Prostate gland (tissue), 2 donors: ENCODE data around the gene NXPH1. TPM values are rescaled to one million over a fixed set of nuclear protein-coding genes. Genes with fewer than 3 reads are reported as not detected.

Experiments
- DNase-seq: peaks from one replicate; pipeline ENCODE4 v3.0.0-alpha.2; 2019; ENCODE audit warnings: low spot score
- H3K27ac ChIP-seq, 2 donors: fragments of 200-600 bp; sonication (generic); 2 replicates each; pipeline ENCODE4 v1.5.1; 2017 to 2019
- H3K27me3 ChIP-seq: fragments of 200-600 bp; sonication (generic); replicated peaks from 2 replicates; pipeline ENCODE4 v1.5.1; 2019; ENCODE audit not compliant: insufficient read depth
- H3K36me3 ChIP-seq, 2 donors: fragments of 200-600 bp; sonication (generic); 1 replicate in 1 of 2; 2 replicates in 1 of 2; pipeline versions ENCODE4 v1.5.1 to v1.8.1; 2017 to 2019
- H3K4me1 ChIP-seq: fragments of 200-600 bp; sonication (generic); replicated peaks from 2 replicates; pipeline ENCODE4 v1.5.1; 2019
- H3K4me3 ChIP-seq, 2 donors: fragments of 200-600 bp; sonication (generic); 2 replicates each; pipeline ENCODE4 v1.5.1; 2017 to 2019
- H3K9me3 ChIP-seq: fragments of 200-600 bp; sonication (generic); 2 replicates; pipeline ENCODE4 v1.5.1; 2017
- CTCF ChIP-seq, 4 experiments: fragments of 200-600 bp in 2 of 4; fragments of 450-650 bp in 2 of 4; sonication (generic) in 2 of 4; IDR thresholded peaks; 1 replicate in 3 of 4; 2 replicates in 1 of 4; pipeline ENCODE4 v1.5.1; 2016 to 2019; ENCODE audit warnings: antibody characterized with exemption in 4 of 4, mild to moderate bottlenecking in 2 of 4, moderate library complexity in 2 of 4
- POLR2A ChIP-seq: fragments of 450-650 bp; IDR thresholded peaks from one replicate; pipeline ENCODE4 v1.6.1; 2016; ENCODE audit warnings: antibody characterized with exemption, mild to moderate bottlenecking
- POLR2AphosphoS5 ChIP-seq: sonication (generic); formaldehyde crosslinking; IDR thresholded peaks from one replicate; pipeline ENCODE4 v1.6.1; 2017; ENCODE audit warnings: antibody characterized with exemption
- WGBS: methylation state at CpG from one replicate; pipeline ENCODE4 v1.1.5; 2018; 5-methylcytosine and 5-hydroxymethylcytosine counted together
- intact Hi-C: fragments of 100-400 bp; cut with DNase I; formaldehyde crosslinking; loops from one replicate; pipeline ENCODE4 v1.14.2; 2022
- total RNA-seq, 2 donors: library from RNA; depleted of rRNA; stranded (reverse); fragments of >200 nt; gene quantifications; one replicate each; pipeline ENCODE4 v1.1.0, GENCODE V29; 2016

NXPH1 gene
- total RNA-seq, 2 donors from 2014 or later, result not detected

GRCh38 chr7:8511855-8512254 is 78.4 kb downstream of the NXPH1 start:
- TF ChIP-seq CTCF (IDR thresholded peaks at IDR 0.05), result no peak
- TF ChIP-seq POLR2AphosphoS5, result no peak
- no peak for TF ChIP-seq POLR2A
- no peak overlapping the region for H3K4me3 ChIP-seq
- H3K27me3 ChIP-seq, result no peaks in the 10 kb centered on the region
- no peaks in the 10 kb centered on the region for H3K4me1 ChIP-seq
- no peaks in the 10 kb centered on the region for H3K9me3 ChIP-seq
- 73% methylated on average over 3 of the region's 3 CpGs for WGBS
- no peak for DNase-seq
- intact Hi-C loops, result no loop called here
- H3K27ac ChIP-seq, result no peak overlapping the region
- no peaks in the 10 kb centered on the region for H3K36me3 ChIP-seq

- no peaks in the 10 kb centered on the region for H3K36me3 ChIP-seq
- H3K27me3 ChIP-seq, result no peaks in the 10 kb centered on the region
- intact Hi-C loops, result no loop called here
- no peak overlapping the region for H3K4me3 ChIP-seq
- no peaks in the 10 kb centered on the region for H3K4me1 ChIP-seq
- no peak overlapping the region for H3K27ac ChIP-seq
- no peaks in the 10 kb centered on the region for H3K9me3 ChIP-seq
- DNase-seq, result no peak
- WGBS, result 47% methylated on average over 3 of the region's 3 CpGs
- TF ChIP-seq POLR2A (no peak), POLR2AphosphoS5 (no peak), CTCF (IDR thresholded peaks at IDR 0.05) (no peak)
Measured at GRCh38 chr7:8514781-8515519, 81.5 kb downstream of the NXPH1 start.

- no peaks in the 10 kb centered on the region for H3K9me3 ChIP-seq
- TF ChIP-seq POLR2A (no peak), POLR2AphosphoS5 (no peak), CTCF (IDR thresholded peaks at IDR 0.05) (no peak)
- H3K36me3 ChIP-seq, result no peaks in the 10 kb centered on the region
- no peaks in the 10 kb centered on the region for H3K4me1 ChIP-seq
- intact Hi-C loops, result no loop called here
- H3K27me3 ChIP-seq, result no peaks in the 10 kb centered on the region
- H3K27ac ChIP-seq, result no peak overlapping the region
- no peak for DNase-seq
- no peak overlapping the region for H3K4me3 ChIP-seq
- 48% methylated on average over 5 of the region's 5 CpGs for WGBS
Measured at GRCh38 chr7:8515640-8516185, 82.3 kb downstream of the NXPH1 start.

- WGBS, result 95% methylated on average over 2 of the region's 2 CpGs
- TF ChIP-seq POLR2AphosphoS5 (no peak), CTCF (IDR thresholded peaks at IDR 0.05) (no peak), POLR2A (no peak)
- intact Hi-C loops, result no loop called here
Measured at GRCh38 chr7:8516976-8517375, 83.6 kb downstream of the NXPH1 start.

GRCh38 chr7:8528311-8528710 is 94.9 kb downstream of the NXPH1 start:
- no peak for DNase-seq

More at GRCh38 chr7:8516976-8517375, 83.6 kb downstream of the NXPH1 start:
- no peaks in the 10 kb centered on the region for H3K27me3 ChIP-seq
- H3K4me1 ChIP-seq, result no peaks in the 10 kb centered on the region
- DNase-seq, result no peak
- H3K9me3 ChIP-seq, result no peaks in the 10 kb centered on the region
- no peak overlapping the region for H3K4me3 ChIP-seq
- no peak overlapping the region for H3K27ac ChIP-seq
- no peaks in the 10 kb centered on the region for H3K36me3 ChIP-seq

More at GRCh38 chr7:8528311-8528710, 94.9 kb downstream of the NXPH1 start:
- intact Hi-C loops, result no loop called here
- Histone ChIP-seq H3K36me3 (no peaks in the 10 kb centered on the region), H3K4me1 (no peaks in the 10 kb centered on the region), H3K27me3 (no peaks in the 10 kb centered on the region), H3K27ac (no peak overlapping the region), H3K4me3 (no peak overlapping the region), H3K9me3 (no peaks in the 10 kb centered on the region)
- WGBS, result 54% methylated on average over 2 of the region's 2 CpGs
- no peak for TF ChIP-seq POLR2A
- no peak for TF ChIP-seq POLR2AphosphoS5
- no peak for TF ChIP-seq CTCF (IDR thresholded peaks at IDR 0.05)
